H9 (cell line): ENCODE data around the gene KREMEN1. TPM values are rescaled to one million over a fixed set of nuclear protein-coding genes. Genes with fewer than 3 reads are reported as not detected.

ENCODE experiments used
- DNase-seq: peaks from one replicate; pipeline ENCODE4 v3.0.0-alpha.2; 2017
- H2AFZ ChIP-seq: one replicate; pipeline ENCODE4 v1.6.1; 2013; ENCODE audit warnings: mild to moderate bottlenecking, low read length, control low read depth, moderate library complexity
- H2AK5ac ChIP-seq: 2 replicates; pipeline ENCODE4 v1.6.1; 2013; ENCODE audit warnings: low read length, control low read depth, mixed read lengths; ENCODE audit not compliant: insufficient read length
- H2BK120ac ChIP-seq: one replicate; pipeline ENCODE4 v1.6.1; 2013; ENCODE audit warnings: low read depth, mild to moderate bottlenecking, low read length, control low read depth, inconsistent platforms; ENCODE audit not compliant: poor library complexity, severe bottlenecking
- H2BK12ac ChIP-seq: 2 replicates; pipeline ENCODE4 v1.6.1; 2013; ENCODE audit warnings: low read length, control low read depth, mixed read lengths, low read depth; ENCODE audit not compliant: insufficient read length
- H2BK15ac ChIP-seq: 2 replicates; pipeline ENCODE4 v1.6.1; 2013; ENCODE audit warnings: low read depth, low read length, control low read depth
- H2BK20ac ChIP-seq: one replicate; pipeline ENCODE4 v1.6.1; 2013; ENCODE audit warnings: low read depth, mild to moderate bottlenecking, low read length, control low read depth, inconsistent platforms; ENCODE audit not compliant: poor library complexity, severe bottlenecking
- H2BK5ac ChIP-seq: 2 replicates; pipeline ENCODE4 v1.6.1; 2013; ENCODE audit warnings: low read length, control low read depth, mixed read lengths; ENCODE audit not compliant: insufficient read length
- H3K14ac ChIP-seq: 2 replicates; pipeline ENCODE4 v1.6.1; 2013; ENCODE audit warnings: low read length, control low read depth; ENCODE audit not compliant: insufficient read depth
- H3K18ac ChIP-seq: 2 replicates; pipeline ENCODE4 v1.6.1; 2013; ENCODE audit warnings: low read depth, mild to moderate bottlenecking, mixed read lengths, low read length, control low read depth; ENCODE audit not compliant: insufficient read length
- H3K23ac ChIP-seq: 2 replicates; pipeline ENCODE4 v1.6.1; 2013; ENCODE audit warnings: low read length, control low read depth, mixed read lengths, low read depth; ENCODE audit not compliant: insufficient read length
- H3K23me2 ChIP-seq: 2 replicates; pipeline ENCODE4 v1.6.1; 2013; ENCODE audit warnings: low read depth, mild to moderate bottlenecking, mixed read lengths, low read length, control low read depth; ENCODE audit not compliant: insufficient read length, poor library complexity, severe bottlenecking
- H3K27ac ChIP-seq: 2 replicates; pipeline ENCODE4 v1.5.1; 2013; ENCODE audit warnings: low read length, control low read depth, mixed read lengths, low read depth; ENCODE audit not compliant: insufficient read length
- H3K27me3 ChIP-seq: 2 replicates; pipeline ENCODE4 v1.6.1; 2013; ENCODE audit warnings: low read length, control low read depth, inconsistent platforms; ENCODE audit not compliant: insufficient read depth
- H3K4ac ChIP-seq: 2 replicates; pipeline ENCODE4 v1.6.1; 2013; ENCODE audit warnings: low read depth, mild to moderate bottlenecking, control low read depth, inconsistent platforms, low read length, moderate library complexity
- H3K4me1 ChIP-seq: 2 replicates; pipeline ENCODE4 v1.6.1; 2013; ENCODE audit warnings: low read length, control low read depth, inconsistent platforms; ENCODE audit not compliant: insufficient read depth
- H3K4me2 ChIP-seq: 2 replicates; pipeline ENCODE4 v1.6.1; 2013; ENCODE audit warnings: low read length, control low read depth, mixed read lengths; ENCODE audit not compliant: insufficient read length, insufficient read depth
- H3K56ac ChIP-seq: 2 replicates; pipeline ENCODE4 v1.6.1; 2013; ENCODE audit warnings: low read depth, mild to moderate bottlenecking, mixed read lengths, low read length, control low read depth; ENCODE audit not compliant: insufficient read length
- H3K79me1 ChIP-seq: 2 replicates; pipeline ENCODE4 v1.6.1; 2013; ENCODE audit warnings: low read depth, mild to moderate bottlenecking, moderate library complexity, low read length, control low read depth, inconsistent platforms; ENCODE audit not compliant: insufficient read depth, poor library complexity, severe bottlenecking
- H3K79me2 ChIP-seq: 2 replicates; pipeline ENCODE4 v1.6.1; 2013; ENCODE audit warnings: low read length, control low read depth, inconsistent platforms; ENCODE audit not compliant: insufficient read depth
- H3K9ac ChIP-seq: 2 replicates; pipeline ENCODE4 v1.6.1; 2013; ENCODE audit warnings: low read length, control low read depth, mixed read lengths; ENCODE audit not compliant: insufficient read length; ENCODE audit errors: extremely low read depth
- H3K9me3 ChIP-seq: one replicate; pipeline ENCODE4 v1.6.1; 2013; ENCODE audit warnings: low read depth, low read length, inconsistent platforms; ENCODE audit not compliant: control insufficient read depth
- H3T11ph ChIP-seq: one replicate; pipeline ENCODE4 v1.6.1; 2013; ENCODE audit warnings: mild to moderate bottlenecking, low read length, control low read depth, inconsistent platforms
- H4K20me1 ChIP-seq: one replicate; pipeline ENCODE4 v1.6.1; 2013; ENCODE audit not compliant: control insufficient read depth, insufficient read length, insufficient read depth
- H4K5ac ChIP-seq: 2 replicates; pipeline ENCODE4 v1.6.1; 2013; ENCODE audit warnings: low read depth, mild to moderate bottlenecking, mixed read lengths, low read length, control low read depth; ENCODE audit not compliant: insufficient read length
- H4K8ac ChIP-seq: replicated peaks from 2 replicates; pipeline ENCODE4 v1.6.1; 2013; ENCODE audit warnings: low read length, control low read depth, mixed read lengths, low read depth; ENCODE audit not compliant: insufficient read length
- H4K91ac ChIP-seq: 2 replicates; pipeline ENCODE4 v1.6.1; 2013; ENCODE audit warnings: low read depth, mild to moderate bottlenecking, moderate library complexity, mixed read lengths, low read length, control low read depth; ENCODE audit not compliant: insufficient read length
- H3K27ac Mint-ChIP-seq, 3 experiments: 2 replicates in 2 of 3; 3 replicates in 1 of 3; pipeline ENCODE4 v1.8.0; 2020 to 2021; ENCODE audit warnings: mixed read lengths in 3 of 3, mild to moderate bottlenecking in 1 of 3, moderate library complexity in 1 of 3
- H3K27me3 Mint-ChIP-seq: 2 replicates; pipeline ENCODE4 v1.8.0; 2021; ENCODE audit warnings: low read depth, mild to moderate bottlenecking, moderate library complexity, mixed read lengths
- H3K36me3 Mint-ChIP-seq, 3 experiments: 2 replicates in 2 of 3; 3 replicates in 1 of 3; pipeline ENCODE4 v1.8.0; 2020 to 2021; ENCODE audit warnings: low read depth in 3 of 3, mixed read lengths in 3 of 3; ENCODE audit not compliant: insufficient read depth in 1 of 3
- H3K4me1 Mint-ChIP-seq, 2 experiments: 2 replicates each; pipeline ENCODE4 v1.8.0; 2020; ENCODE audit warnings: mixed read lengths in 2 of 2
- H3K4me3 Mint-ChIP-seq, 2 experiments: 2 replicates in 1 of 2; 3 replicates in 1 of 2; pipeline ENCODE4 v1.8.0; 2020 to 2021; ENCODE audit warnings: mild to moderate bottlenecking in 2 of 2, mixed read lengths in 2 of 2, moderate library complexity in 1 of 2
- H3K9me3 Mint-ChIP-seq, 2 experiments: 2 replicates in 1 of 2; 3 replicates in 1 of 2; pipeline ENCODE4 v1.8.0; 2020; ENCODE audit warnings: mild to moderate bottlenecking in 2 of 2, mixed read lengths in 2 of 2, moderate library complexity in 1 of 2
- WGBS: extraction: QIAGEN DNeasy Blood & Tissue Kit; methylation state at CpG from one replicate; pipeline ENCODE4 v1.1.7; 2013; ENCODE audit warnings: missing lambda C conversion rate, low lambda C conversion rate, mixed read lengths; ENCODE audit not compliant: insufficient read length; ENCODE audit errors: extremely low coverage; 5-methylcytosine and 5-hydroxymethylcytosine counted together
- total RNA-seq: library from RNA; stranded (reverse); gene quantifications from 2 replicates; pipeline ENCODE4 v1.2.1, GENCODE V29; 2021
- TF ChIP-seq, protein P1 (sequence below): fragments of 200-600 bp; sonication (generic); conservative IDR thresholded peaks from 3 replicates; pipeline ENCODE4 v1.8.0; 2021; ENCODE audit warnings: antibody characterized with exemption, mild to moderate bottlenecking

KREMEN1 gene
- total RNA-seq, 1 experiment from 2014 or later: 2.4 TPM

DNA sequence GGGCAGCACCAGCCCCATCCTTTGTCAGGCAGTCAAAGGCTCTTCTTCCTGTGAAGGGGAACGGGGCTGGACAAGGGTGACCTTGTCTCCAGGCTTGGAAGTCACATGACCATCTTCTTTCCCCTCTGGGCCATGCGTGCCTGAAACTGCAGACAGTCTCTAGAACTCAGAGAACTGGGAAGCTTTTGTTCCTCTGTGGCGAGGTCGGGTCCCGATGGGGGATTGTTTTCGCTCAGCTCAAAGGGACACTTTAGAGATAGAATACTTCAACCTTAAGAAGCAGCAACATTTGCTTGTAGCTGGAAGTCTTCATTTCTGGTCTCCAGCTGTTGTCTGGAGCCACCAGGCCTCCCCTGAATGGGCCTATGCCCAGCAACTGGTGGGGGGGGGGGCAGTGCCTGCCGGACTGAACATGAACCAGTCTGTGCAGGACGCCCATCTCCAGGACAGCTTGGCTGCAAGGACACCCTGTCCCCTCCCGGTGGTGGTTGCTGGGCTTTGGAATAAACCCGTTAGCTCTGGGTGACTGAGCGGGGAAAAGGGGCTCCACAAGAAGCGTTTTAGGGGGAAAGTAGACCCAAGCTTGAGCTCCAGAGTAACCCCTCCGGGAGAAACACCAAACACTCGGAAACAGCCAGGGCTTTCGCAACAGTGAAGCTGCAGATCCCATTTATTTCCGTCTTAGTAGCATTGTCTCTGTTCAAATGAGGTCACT lies 77.2 kb downstream of the KREMEN1 start:
- Histone ChIP-seq H3K4me1 (peaks cover 8% of the 10 kb centered on the region; the same call in 1 of the 2 replicates), H3K27ac (no peak overlapping the region), H3K79me2 (no peaks in the 10 kb centered on the region), H2AFZ (no peak overlapping the region), H3K27me3 (no peaks in the 10 kb centered on the region), H3K14ac (no peak overlapping the region; the same call in 1 of the 2 replicates), H3K23ac (no peak overlapping the region), H3K9me3 (no peaks in the 10 kb centered on the region), H2AK5ac (no peak overlapping the region), H3K18ac (no peak overlapping the region), H3K4me2 (no peak overlapping the region), H2BK20ac (no peak overlapping the region), H4K20me1 (no peaks in the 10 kb centered on the region), H3K23me2 (no peaks in the 10 kb centered on the region), H2BK12ac (peak overlapping the region; percentile 14), H3K56ac (no peak overlapping the region), H2BK5ac (no peak overlapping the region), H3K4ac (no peak overlapping the region), H4K5ac (no peak overlapping the region), H4K8ac (no peak overlapping the region), H4K91ac (no peak overlapping the region), H3T11ph (no peak overlapping the region), H3K9ac (no peak overlapping the region), H2BK15ac (no peak overlapping the region; the same call in 1 of the 2 replicates), H3K79me1 (no peaks in the 10 kb centered on the region), H2BK120ac (no peak overlapping the region)
- Mint-ChIP-seq H3K36me3 (no peaks in the 10 kb centered on the region), H3K4me1 (peaks cover 39 to 59% of the 10 kb centered on the region in 2 experiments), H3K9me3 (no peaks in the 10 kb centered on the region; a peak in 1 of 5 replicates), H3K27ac (no peak overlapping the region), H3K27me3 (peaks cover 7% of the 10 kb centered on the region), H3K4me3 (no peak overlapping the region)
- DNase-seq: peak; percentile 22
- no CpG with 5 or more reads among the region's 16 CpGs for WGBS
- TF ChIP-seq, protein P1, sequence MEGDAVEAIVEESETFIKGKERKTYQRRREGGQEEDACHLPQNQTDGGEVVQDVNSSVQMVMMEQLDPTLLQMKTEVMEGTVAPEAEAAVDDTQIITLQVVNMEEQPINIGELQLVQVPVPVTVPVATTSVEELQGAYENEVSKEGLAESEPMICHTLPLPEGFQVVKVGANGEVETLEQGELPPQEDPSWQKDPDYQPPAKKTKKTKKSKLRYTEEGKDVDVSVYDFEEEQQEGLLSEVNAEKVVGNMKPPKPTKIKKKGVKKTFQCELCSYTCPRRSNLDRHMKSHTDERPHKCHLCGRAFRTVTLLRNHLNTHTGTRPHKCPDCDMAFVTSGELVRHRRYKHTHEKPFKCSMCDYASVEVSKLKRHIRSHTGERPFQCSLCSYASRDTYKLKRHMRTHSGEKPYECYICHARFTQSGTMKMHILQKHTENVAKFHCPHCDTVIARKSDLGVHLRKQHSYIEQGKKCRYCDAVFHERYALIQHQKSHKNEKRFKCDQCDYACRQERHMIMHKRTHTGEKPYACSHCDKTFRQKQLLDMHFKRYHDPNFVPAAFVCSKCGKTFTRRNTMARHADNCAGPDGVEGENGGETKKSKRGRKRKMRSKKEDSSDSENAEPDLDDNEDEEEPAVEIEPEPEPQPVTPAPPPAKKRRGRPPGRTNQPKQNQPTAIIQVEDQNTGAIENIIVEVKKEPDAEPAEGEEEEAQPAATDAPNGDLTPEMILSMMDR: no peak
